GM18868 (cell line): Measurements from ENCODE around the gene CADPS.

ENCODE experiments used
- ATAC-seq: cut with Tn5 transposase; IDR thresholded peaks from one replicate; pipeline ENCODE4 v1.9.1; 2021; ENCODE audit warnings: mild to moderate bottlenecking, moderate library complexity; ENCODE audit not compliant: unreplicated experiment

The CADPS gene

DNA sequence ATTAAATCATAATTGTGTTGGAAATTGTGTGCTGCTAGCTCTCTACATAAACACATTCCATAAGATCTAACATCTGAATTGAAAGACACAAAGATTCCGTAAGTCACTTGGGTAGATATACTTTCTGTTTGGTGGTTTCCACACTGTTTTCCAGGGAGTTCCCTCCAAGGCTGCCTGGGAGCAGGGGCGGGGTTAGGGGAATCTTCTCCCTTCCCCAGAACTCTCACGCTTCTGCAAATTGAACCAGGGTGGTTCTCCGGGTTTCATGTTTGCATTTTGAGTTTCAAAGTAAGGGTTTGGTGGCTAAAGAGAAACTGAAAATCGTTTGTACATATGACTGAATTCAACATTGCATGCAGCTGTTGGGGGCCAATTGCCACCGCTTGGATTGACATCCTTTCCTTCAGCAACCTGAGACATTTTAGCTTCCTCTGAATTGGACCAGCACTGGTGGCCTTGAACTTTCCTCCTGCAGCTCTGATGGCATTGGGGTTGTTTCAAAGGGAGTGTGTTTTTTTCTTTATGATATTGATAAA, 309.1 kb downstream of the CADPS start:
- peak; percentile 63 for ATAC-seq

DNA sequence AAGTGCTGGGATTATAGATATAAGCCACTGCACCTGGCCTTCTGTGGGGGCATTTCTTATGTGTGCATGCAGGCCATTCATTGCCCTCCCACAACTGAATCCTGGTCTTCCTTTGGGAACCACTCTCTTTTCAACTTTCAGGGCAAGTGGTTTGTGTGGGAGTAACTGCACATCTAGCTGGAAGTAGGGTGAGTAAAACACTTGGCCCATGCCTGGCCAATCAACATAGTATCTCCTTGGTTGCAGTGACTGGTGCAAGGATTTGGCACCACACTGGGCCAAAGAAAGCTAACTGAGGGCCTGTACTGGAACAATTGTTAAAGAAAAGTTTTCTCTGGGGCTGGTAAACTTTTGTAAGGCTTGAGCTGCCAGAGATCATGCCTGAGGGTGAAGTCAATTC, 312.6 kb downstream of the CADPS start:
- ATAC-seq, result no peak

DNA sequence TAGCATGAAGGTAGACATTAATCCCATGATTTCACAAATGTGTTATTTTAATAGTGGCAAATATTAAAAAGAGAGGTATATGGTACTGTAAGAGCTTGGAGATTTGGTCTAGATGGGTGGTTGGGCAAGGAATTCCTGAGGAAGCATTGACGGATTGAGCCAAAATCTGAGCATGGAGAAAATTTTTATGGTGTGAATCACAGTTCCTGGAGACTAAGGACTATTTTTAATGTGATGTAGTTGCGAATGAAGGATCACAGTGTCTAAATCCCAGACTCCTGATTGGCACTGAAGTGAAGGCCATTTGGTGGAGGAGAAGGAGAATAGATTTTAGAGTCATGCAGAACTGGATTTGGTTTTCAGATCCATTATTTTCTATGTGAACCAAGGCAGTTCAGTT, 313.2 kb downstream of the CADPS start:
- ATAC-seq, result no peak

DNA sequence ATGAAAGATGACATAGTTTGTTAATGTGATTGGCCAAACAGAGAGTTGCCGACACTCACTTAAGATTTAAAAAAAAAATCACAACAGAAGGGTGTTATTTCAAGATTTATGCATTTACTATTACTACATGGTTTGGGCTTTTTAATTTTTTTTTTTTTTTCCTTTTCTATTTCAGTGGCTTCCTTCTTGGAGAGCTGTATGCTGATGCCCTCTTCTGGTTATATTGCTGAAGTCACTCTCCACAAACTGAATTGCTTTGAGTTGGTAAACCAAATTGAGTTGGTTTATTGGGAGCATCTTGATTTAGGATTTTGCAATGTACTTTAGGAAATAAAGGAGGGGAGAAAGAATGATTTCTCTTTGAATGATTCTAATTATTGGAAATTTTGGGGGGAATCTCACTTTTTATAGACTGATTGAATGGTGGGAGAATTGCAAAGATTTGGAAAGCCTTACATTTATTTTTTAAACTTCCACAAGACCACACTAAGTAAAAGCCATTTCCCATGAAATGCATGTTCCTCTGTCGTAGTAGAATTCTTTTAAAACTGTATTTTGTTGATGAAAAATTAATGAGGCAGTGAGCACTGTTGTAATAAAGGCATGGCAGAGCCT, 315.3 kb downstream of the CADPS start:
- no peak for ATAC-seq

DNA sequence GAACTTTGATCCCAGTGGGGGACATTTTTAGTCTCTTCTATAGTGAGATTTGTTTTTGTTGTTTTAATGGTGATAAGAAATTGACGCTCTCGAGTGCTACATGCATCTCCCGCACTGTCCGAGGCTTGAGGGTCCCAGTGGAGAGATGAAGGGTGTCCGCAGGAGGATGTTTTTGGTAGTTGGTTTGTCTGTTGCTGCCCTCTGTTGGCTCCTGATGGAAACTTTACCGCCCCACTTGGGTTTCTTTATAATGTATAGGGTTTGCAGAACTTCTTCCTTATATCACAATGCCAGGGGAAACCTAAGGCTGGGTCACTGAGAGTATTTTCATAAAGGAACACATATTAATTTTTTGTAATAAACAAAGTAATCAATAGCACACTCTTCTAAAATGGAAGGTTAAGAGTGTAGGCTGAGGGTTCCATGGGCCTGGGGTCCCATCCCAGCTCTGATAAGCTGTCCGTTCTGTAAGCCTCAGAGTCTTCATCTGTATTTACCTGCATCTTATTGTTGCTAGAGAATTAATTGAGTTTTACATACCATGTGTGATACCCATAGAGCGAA, 316.6 kb downstream of the CADPS start:
- peak; percentile 59 for ATAC-seq

DNA sequence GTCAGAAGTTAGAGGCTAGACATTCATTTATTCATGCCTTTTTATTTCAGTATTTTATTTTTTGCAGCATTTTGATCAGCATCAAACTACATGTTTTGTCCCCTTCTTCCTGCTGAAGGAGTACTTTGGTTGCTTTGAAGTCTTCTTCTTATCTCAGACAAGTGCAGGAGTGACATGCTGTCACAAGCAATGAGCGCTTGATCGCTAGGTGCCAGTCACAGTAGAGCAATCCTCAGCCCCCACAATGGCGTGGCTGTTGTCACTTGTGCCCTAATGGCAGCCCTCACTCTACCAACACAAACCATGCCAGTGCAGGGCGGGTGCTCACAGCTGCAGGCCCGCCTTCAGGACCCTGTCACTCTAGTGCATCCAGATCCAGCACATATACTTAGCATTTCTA, 317.2 kb downstream of the CADPS start:
- no peak for ATAC-seq

DNA sequence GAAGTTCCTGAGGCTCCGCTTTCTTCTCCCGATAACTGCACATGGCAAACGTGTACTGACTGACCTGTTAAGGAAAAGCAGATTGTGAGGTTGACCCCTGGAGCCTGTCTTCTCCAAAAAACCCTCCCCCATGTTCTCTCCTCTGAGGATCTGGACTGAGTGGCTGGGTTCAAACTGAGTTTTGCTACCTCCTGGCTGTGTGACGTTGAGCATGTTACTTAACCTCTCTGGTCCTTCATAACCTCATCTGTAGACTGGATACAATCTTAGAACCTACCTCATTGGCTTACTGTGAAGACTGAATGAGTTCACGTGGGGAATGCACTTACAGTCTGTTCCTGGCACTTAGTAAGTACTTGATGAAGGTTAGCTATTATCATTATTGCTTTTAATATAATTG, 317.8 kb downstream of the CADPS start:
- no peak for ATAC-seq

DNA sequence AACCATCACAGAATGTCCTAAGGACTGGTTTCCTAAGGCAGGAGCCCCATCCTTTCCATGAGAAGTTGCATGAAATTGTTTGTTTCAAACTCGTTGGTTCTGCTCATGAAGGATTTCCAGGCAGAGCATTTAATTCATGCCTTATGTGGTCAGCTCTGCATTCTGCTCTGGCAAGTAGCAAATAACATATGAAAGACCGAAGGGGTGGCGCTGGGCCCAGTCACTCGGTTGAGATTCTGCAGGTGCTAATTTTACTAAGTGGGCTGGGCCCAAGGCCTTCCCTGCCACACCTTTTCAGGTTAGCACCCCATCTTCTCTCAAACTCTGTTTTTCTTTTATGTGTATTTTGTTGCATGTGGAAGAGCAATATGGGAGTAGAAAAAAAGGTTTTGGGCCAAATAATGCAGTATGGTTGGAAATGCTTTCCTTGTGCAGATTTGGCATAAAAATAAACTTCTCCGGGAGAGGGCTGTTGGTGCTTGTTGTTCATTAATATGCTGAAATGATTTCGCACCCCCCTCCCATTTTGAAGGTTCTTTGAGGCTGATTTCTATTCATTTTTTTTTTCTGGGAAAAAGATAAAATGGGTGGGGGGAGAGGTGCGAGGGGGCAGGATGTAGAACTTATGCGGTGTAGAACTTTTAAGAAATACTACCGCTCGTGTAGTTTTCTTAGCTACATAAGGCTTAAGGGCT, 318.9 kb downstream of the CADPS start:
- ATAC-seq, result no peak

DNA sequence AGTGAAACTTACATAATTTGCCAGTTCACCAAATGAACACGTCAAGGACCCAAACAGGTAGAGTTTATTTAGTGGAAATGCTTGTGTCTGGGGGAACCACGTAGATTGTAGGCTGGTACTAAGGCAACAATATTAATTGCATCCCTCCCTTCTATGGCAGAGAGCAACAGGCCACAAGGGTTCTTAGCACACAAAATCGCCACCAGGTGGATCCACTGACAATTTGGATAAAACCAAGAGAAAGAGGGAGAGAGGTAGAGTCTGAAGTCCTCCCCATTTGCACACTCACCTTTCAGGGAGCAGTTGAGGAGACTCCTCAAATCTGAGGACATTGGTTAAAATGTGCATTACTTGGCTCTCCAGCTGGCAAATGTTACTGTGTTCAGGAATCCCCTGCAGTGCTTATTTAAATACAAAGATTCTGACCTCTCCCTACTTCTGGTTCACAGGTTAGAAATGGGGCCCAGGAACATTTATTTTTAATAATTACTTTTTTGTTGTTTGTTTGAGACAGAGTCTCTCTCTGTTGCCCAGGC, 320.9 kb downstream of the CADPS start:
- no peak for ATAC-seq

DNA sequence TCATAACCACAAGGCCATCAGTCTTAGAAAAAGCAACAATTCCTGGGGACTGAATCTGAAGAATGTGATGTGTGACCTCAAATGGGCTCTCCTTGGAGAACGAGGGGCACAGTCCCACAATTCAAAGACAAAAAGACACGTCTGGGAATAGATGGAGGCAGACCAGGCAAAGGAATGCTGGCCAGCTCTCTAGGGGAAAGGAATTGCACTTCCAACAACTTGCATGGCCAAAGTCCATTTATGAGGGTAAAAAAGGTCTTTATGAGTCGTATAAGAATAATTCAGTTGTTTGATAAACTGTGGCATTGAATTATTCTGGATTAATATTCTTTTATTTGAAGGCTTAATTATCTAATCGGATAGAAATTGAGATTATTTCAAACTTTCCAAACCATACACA, 321.4 kb downstream of the CADPS start:
- no peak for ATAC-seq

DNA sequence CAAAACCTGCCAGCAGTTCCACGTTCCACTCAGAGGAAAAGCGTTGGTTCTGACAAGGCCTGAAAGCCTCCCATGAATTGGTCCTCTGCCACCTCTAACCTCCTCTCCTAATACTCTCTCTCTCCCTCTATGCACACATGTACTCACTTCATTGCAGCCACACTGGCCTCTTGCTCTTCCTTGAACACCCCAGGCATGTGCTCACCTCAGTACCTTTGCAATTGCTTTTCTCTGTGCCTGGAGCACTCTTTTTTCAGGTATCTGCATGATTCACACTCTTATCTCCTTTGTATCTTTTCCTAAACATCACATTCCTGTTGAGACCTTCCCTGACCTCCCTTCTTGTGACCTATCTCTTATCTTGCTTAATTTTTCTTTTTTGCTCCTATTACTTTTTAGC, 323.7 kb downstream of the CADPS start:
- ATAC-seq, result no peak

DNA sequence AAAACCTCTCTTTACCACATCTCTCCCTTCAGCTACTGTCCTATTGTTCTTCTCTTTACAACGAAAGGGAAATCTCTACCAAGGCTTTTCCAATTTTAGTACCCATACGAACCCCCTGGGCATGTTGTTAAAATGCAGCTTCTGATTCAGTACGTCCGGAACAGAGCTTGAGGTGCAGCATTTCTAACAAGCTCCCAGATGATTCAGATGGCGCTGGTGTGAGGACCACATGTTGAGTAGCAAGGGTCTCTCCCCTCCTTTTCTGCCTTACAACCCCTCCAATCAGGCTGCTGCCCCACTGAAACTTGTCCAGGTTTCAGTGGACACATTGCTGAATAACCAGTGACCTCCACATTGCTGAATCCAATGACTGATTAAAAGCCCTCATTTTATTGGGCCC, 324.8 kb downstream of the CADPS start:
- ATAC-seq, result no peak

DNA sequence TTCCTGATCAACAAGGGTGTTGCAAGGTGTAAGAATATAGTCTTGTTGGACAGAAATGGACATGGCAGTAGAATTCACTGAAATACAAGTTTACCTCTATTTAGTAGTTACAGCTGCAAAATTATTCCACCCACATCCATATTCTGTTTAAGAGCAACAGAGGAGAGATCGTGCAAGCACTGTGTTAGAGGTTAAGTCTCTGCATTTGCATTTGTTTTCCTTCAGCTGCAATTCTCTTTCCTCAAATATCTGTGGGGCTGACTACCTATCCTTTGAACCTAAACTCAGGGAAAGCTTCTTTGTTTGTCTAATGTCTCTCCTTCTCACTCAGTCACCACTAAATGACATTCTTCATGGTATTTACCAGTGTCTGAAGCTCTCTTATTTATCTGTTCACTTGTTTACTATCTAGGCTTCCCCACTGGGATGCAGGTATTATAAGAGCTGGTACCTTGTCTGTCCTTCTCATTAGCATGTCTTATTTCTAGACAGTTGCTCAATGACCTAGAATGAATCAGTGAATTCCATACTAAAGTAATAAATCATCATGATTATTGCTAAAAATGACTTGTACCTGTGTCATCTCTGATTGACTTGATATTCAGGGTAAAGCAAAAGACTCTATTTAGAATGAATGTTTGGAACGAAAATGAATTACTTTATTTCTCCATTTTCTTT, 326.5 kb downstream of the CADPS start:
- ATAC-seq, result no peak

DNA sequence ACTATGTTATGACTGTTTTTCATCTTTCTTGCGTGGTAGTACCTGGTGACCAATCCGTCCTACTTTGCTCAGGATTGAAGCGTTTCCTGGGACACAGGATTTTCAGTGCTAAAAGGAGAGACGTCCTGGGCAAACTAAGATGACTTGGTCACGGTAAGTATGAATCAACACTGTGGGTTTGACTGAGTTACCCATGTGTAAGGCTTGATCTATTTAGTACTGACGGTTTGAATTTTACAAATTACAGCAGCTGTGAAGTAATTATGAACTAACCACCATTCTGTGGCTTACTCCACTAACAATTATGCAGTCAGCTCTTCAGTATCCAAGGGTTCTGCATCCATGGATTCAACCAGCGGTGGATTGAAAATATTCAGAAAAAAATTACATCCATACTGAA, 328.9 kb downstream of the CADPS start:
- no peak for ATAC-seq

DNA sequence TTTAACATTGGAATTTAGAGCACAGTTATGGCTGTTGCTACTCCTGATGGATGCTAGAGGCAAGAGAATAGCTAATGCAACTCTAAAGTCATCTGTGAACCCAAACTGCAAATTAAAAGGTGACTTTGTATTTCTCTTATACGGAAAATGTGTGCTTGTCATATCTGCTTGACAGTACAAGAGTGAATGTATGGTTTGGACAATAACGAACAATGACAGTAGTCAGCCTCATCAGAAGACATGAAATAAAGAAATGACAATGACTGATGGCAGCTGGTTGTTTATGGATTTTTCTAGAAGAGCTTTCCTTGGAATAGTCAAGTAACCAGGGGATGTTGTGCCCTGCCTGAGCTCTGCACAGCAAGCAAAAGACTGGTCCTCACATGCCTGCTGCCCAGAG, 333.0 kb downstream of the CADPS start:
- ATAC-seq, result no peak

DNA sequence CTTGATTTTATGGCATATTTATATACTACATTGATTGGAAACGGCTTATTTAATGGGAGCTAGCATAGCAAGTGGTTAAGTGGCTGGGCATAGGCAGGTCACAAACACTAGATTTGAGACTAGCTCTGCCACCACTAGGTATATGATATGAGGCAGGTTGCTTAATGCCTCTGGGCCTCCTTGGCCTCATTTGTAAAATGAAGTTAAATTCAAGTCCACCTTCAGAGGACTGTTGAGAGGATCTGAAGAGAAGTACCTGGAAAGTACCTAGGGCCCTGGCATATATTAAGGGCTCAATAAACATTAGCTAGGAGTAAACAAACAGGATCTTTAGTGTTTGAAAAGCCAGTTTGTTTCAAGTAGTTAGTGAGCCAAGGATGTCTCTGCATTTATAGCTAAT, 335.5 kb downstream of the CADPS start:
- ATAC-seq, result no peak

DNA sequence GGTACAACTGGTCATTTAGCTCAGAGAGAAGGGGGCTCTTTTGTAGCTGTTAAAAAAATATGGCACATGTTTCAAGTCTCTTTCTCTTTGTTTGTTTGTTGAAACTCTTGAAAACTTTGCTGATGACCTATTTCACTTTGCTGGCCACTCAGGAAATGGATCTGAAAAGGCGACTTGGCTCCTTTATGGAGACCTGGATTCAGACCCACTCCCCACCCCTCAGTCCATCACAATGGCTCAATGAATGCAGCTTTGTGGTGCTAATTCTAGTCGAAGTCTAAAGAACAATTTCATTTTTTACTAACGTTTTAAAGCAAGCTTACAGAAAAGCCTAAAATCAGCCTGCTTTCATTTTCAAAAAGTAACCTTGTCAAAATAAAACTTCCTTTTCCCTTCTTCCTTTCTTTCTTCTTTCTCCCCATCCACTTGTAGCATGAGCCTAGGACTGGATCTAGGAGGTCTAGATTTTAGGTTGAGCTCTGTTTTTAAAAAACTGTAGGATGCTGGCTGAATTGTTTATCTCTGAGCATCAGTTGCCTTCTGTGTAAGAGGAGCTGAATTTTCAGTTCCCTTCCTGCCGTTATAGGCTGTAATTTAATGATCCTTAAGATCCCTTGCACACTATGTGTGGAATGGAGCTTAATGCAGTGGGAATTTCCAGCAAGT, 336.4 kb downstream of the CADPS start:
- ATAC-seq, result no peak

DNA sequence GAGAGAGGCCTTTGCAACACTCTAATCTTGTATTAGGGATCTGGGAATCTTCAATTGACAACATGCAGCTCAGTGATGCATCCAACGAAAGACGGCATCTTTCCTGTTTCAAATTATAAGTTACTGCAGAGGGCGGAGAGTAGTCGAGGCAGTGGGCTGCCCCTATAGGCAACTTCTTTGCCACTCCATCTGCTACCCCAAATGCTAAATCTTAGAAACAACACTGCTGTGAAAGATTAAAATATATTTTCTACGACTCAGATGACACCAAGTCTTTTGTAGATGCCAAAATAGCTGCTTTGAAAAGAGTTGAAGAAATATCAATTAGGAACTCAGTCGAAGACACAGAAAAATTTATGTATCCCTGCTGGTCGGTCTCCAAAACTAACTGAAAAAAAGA, 340.9 kb downstream of the CADPS start:
- ATAC-seq, result no peak

DNA sequence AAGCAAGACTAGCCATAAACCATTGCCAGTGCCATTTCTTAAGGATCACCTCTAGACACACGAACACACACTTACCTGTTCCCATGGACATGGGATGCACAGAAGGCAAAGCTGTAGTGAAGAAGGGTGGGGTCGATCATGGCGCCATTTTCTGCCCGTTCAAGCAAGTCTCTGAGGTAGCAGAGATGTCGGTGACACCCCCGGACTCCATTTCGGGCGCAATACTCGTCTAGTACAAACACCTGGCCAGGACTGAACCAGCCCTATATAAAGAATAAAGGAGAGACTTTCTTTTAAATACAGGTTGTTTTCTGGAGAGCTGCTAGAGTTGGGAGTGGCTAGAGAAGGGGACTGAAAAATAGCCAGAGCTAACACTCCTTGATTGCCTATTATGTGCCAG, 342.4 kb downstream of the CADPS start:
- ATAC-seq, result no peak

DNA sequence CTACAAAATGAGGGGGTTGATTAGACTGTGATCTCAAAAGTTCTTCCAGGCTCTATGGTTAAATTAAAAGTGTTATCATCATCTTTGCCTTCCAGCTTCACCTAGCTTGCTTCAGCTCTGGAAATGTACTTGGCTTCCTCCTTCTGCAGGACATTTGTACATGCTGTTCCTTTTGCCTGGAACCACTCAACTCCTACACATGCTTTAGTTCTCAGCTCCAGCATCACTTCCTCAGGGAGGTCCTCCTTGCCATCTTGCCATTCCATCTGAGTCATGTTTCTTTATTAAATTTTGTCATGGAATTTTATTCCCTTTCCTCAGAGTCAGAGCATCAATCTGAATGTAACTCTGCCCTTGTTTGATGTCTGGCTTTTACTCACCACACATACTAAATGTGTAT, 343.2 kb downstream of the CADPS start:
- no peak for ATAC-seq

DNA sequence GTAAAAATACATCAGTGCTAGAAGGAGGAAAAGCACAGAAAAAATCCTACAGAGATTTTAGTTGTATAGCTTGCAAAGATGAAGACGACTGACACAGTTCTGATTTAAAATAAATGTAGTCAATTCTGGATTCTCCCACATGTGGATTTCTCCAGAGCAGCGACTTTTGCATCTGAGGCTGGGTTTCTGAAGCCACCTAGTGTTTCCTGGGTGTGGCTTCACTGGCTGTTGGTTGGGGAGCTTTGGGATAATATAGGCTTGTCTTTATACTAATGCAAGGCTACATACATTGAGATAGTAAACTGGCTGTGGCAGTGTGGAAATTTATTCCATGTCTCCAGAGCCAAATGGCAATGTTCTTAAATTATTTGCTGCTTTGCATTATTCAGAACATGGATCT, 343.7 kb downstream of the CADPS start:
- ATAC-seq, result no peak
